ENCODE data around the gene SAA1. TPM values are rescaled to one million over a fixed set of nuclear protein-coding genes. Genes with fewer than 3 reads are reported as not detected.
"Not testable (repeated sequence)": the region's sequence is repeated elsewhere in the genome, so short reads cannot be mapped to it uniquely, and the experiment has no call there.

SAA1 gene
- total and polyA plus RNA-seq, 5 experiments from 2014 or later = not detected

- peaks cover 5 to 27% (median 12%) of the 10 kb centered on the region in 5 donors for H3K27me3 Mint-ChIP-seq
Observed at GRCh38 chr11:18243783-18244362, 22.2 kb upstream of the SAA1 start.

GRCh38 chr11:18245396-18245795 lies 20.7 kb upstream of the SAA1 start:
- DNase-seq = no peak
- peak overlapping the region in 2 of 10 donors; percentile 31 to 52 for H3K27ac Mint-ChIP-seq

More at GRCh38 chr11:18243783-18244362, 22.2 kb upstream of the SAA1 start:
- DNase-seq = peak in 8 of 10 donors; percentile 24 to 69 (median 42)
- POLR2A ChIA-PET = no interaction called here
- Mint-ChIP-seq H3K9me3 (peaks cover 0 to 11% (median 7%) of the 10 kb centered on the region in 9 donors), H3K36me3 (peaks cover 0 to 10% (median 1%) of the 10 kb centered on the region in 3 donors), H3K4me1 (peaks cover 0 to 9% (median 2%) of the 10 kb centered on the region in 4 donors), H3K27ac (peak overlapping the region in 1 of 10 donors; percentile 36), H3K4me3 (no peak overlapping the region)
- ATAC-seq = peak in 1 of 2 donors; percentile 29

GRCh38 chr11:18246379-18247190 lies 19.5 kb upstream of the SAA1 start:
- POLR2A ChIA-PET, H3K36me3 Mint-ChIP-seq, H3K27me3 Mint-ChIP-seq, ATAC-seq, H3K4me1 Mint-ChIP-seq, DNase-seq: not testable (repeated sequence)
- peak overlapping the region in 6 of 10 donors; percentile 2 to 90 (median 66) for H3K27ac Mint-ChIP-seq
- H3K4me3 Mint-ChIP-seq = peak overlapping the region in 8 of 10 donors; percentile 7 to 82 (median 40)
- peaks cover 0 to 11% (median 7%) of the 10 kb centered on the region in 9 donors for H3K9me3 Mint-ChIP-seq

More at GRCh38 chr11:18245396-18245795, 20.7 kb upstream of the SAA1 start:
- Mint-ChIP-seq H3K4me1 (peaks cover 0 to 9% (median 2%) of the 10 kb centered on the region in 4 donors), H3K27me3 (peaks cover 3 to 12% (median 7%) of the 10 kb centered on the region in 5 donors), H3K9me3 (peaks cover 0 to 11% (median 7%) of the 10 kb centered on the region in 9 donors), H3K36me3 (peaks cover 0 to 1% (median 0%) of the 10 kb centered on the region in 3 donors), H3K4me3 (no peak overlapping the region)
- ATAC-seq = no peak
- POLR2A ChIA-PET = no interaction called here

GRCh38 chr11:18247191-18247581 lies 18.9 kb upstream of the SAA1 start:
- peak overlapping the region in 3 of 10 donors; percentile 60 to 82 (median 69) for H3K4me3 Mint-ChIP-seq

GRCh38 chr11:18248561-18248960 lies 17.5 kb upstream of the SAA1 start, which contains the start of gene SAA2:
TSS of gene SAA2 (minus strand) at chr11:18248668. CDS start at chr11:18248011, 657 bp downstream.
- POLR2A ChIA-PET = no interaction called here
- DNase-seq = no peak
- Mint-ChIP-seq H3K4me3 (no peak within 1 kb of the TSS), H3K36me3 (no peaks in the 10 kb centered on the region), H3K4me1 (peaks cover 0 to 9% (median 2%) of the 10 kb centered on the region in 4 donors), H3K9me3 (peaks cover 0 to 5% (median 4%) of the 10 kb centered on the region in 9 donors), H3K27me3 (peaks cover 0 to 5% (median 2%) of the 10 kb centered on the region in 5 donors), H3K27ac (peak within 1 kb of the TSS in 1 of 10 donors; percentile 61)
- no peak for ATAC-seq

More at GRCh38 chr11:18247191-18247581, 18.9 kb upstream of the SAA1 start:
- POLR2A ChIA-PET, ATAC-seq, H3K4me1 Mint-ChIP-seq, DNase-seq, H3K27me3 Mint-ChIP-seq, H3K36me3 Mint-ChIP-seq: not testable (repeated sequence)
- H3K27ac Mint-ChIP-seq = peak overlapping the region in 1 of 10 donors; percentile 87
- H3K9me3 Mint-ChIP-seq = peaks cover 0 to 11% (median 7%) of the 10 kb centered on the region in 9 donors

GRCh38 chr11:18253233-18253632 lies 12.8 kb upstream of the SAA1 start:
- Mint-ChIP-seq H3K4me3 (no peak overlapping the region), H3K27me3 (peaks cover 0 to 17% (median 4%) of the 10 kb centered on the region in 5 donors), H3K27ac (no peak overlapping the region), H3K9me3 (no peaks in the 10 kb centered on the region), H3K4me1 (no peaks in the 10 kb centered on the region), H3K36me3 (no peaks in the 10 kb centered on the region)
- DNase-seq = no peak
- POLR2A ChIA-PET = no interaction called here
- no peak for ATAC-seq

- H3K4me3 Mint-ChIP-seq = no peak overlapping the region
- H3K36me3 Mint-ChIP-seq = no peaks in the 10 kb centered on the region
- H3K27me3 Mint-ChIP-seq = peaks cover 0 to 17% (median 5%) of the 10 kb centered on the region in 5 donors
- no peaks in the 10 kb centered on the region for H3K9me3 Mint-ChIP-seq
- no peaks in the 10 kb centered on the region for H3K4me1 Mint-ChIP-seq
- POLR2A ChIA-PET = no interaction called here
- peak overlapping the region in 2 of 10 donors; percentile 25 to 38 for H3K27ac Mint-ChIP-seq
- DNase-seq = no peak
- ATAC-seq = no peak
Observed at GRCh38 chr11:18253778-18254338, 12.2 kb upstream of the SAA1 start.

- Mint-ChIP-seq H3K27ac (no peak overlapping the region), H3K36me3 (no peaks in the 10 kb centered on the region), H3K27me3 (peaks cover 0 to 17% (median 8%) of the 10 kb centered on the region in 5 donors), H3K4me3 (no peak overlapping the region), H3K9me3 (no peaks in the 10 kb centered on the region), H3K4me1 (no peaks in the 10 kb centered on the region)
- ATAC-seq (no peak), DNase-seq (no peak)
- POLR2A ChIA-PET = no interaction called here
Observed at GRCh38 chr11:18254781-18255361, 11.2 kb upstream of the SAA1 start.

GRCh38 chr11:18259259-18259658 lies 6.8 kb upstream of the SAA1 start:
- H3K27me3 Mint-ChIP-seq = peaks cover 2 to 12% (median 10%) of the 10 kb centered on the region in 5 donors
- DNase-seq (no peak), ATAC-seq (no peak)
- H3K4me1 Mint-ChIP-seq = no peaks in the 10 kb centered on the region
- no peak overlapping the region for H3K27ac Mint-ChIP-seq
- H3K4me3 Mint-ChIP-seq = no peak overlapping the region
- no peaks in the 10 kb centered on the region for H3K36me3 Mint-ChIP-seq
- no peaks in the 10 kb centered on the region for H3K9me3 Mint-ChIP-seq
- POLR2A ChIA-PET = no interaction called here

GRCh38 chr11:18261721-18262120 lies 4.3 kb upstream of the SAA1 start:
- ATAC-seq (no peak), DNase-seq (no peak)
- Mint-ChIP-seq H3K36me3 (no peaks in the 10 kb centered on the region), H3K4me1 (no peaks in the 10 kb centered on the region), H3K27me3 (peaks cover 2 to 11% (median 7%) of the 10 kb centered on the region in 5 donors), H3K9me3 (no peaks in the 10 kb centered on the region), H3K4me3 (no peak overlapping the region), H3K27ac (no peak overlapping the region)
- POLR2A ChIA-PET = no interaction called here

GRCh38 chr11:18262681-18263350 lies 3.2 kb upstream of the SAA1 start:
- H3K4me3 Mint-ChIP-seq, H3K9me3 Mint-ChIP-seq, POLR2A ChIA-PET, H3K36me3 Mint-ChIP-seq, H3K4me1 Mint-ChIP-seq, ATAC-seq, DNase-seq, H3K27ac Mint-ChIP-seq: not testable (repeated sequence)
- peaks cover 2 to 11% (median 7%) of the 10 kb centered on the region in 5 donors for H3K27me3 Mint-ChIP-seq

- POLR2A ChIA-PET = no interaction called here
- ATAC-seq (no peak), DNase-seq (no peak)
- Mint-ChIP-seq H3K27me3 (peaks cover 2 to 11% (median 6%) of the 10 kb centered on the region in 5 donors), H3K9me3 (no peaks in the 10 kb centered on the region), H3K27ac (no peak overlapping the region), H3K36me3 (no peaks in the 10 kb centered on the region), H3K4me3 (no peak overlapping the region), H3K4me1 (peaks cover 0 to 3% (median 0%) of the 10 kb centered on the region in 4 donors)
Observed at GRCh38 chr11:18264035-18264434, 2.0 kb upstream of the SAA1 start.
